NCI-H524 treated with DMSO at 0.1 percent for 48 hours (cell line): ENCODE data around the gene TET3.
"Not testable (repeated sequence)": the region's sequence is repeated elsewhere in the genome, so short reads cannot be mapped to it uniquely, and the experiment has no call there.

Source experiments
- DNase-seq: peaks from one replicate; lab custom pipeline; 2025; lab: John Stamatoyannopoulos, UW

TET3 gene

GRCh38 chr2:73984203-73984921, at the start of gene TET3:
TSS of gene TET3 (plus strand) at chr2:73984910. CDS start at chr2:73986404, 1,494 bp downstream.
- no peak for DNase-seq

DNA sequence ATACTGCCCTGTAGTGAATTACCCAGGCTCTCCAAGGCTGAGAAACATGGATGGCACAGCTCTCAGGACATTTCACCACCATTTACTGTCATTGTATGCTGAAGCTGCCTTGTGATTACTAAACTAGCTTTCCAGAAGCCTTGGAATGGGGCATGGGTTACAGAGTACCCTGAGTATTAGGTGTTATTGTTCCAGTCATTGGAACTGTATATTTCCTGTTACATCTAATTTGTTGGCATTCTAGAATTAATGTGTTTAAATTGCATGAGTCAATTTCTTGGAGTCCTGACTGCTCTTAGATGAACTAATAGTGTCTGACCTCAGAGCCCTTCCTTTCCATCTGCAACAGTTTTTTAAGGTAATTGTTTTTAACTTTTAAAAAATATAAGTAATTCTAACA, 49.1 kb upstream of the TET3 start:
- DNase-seq = no peak

DNA sequence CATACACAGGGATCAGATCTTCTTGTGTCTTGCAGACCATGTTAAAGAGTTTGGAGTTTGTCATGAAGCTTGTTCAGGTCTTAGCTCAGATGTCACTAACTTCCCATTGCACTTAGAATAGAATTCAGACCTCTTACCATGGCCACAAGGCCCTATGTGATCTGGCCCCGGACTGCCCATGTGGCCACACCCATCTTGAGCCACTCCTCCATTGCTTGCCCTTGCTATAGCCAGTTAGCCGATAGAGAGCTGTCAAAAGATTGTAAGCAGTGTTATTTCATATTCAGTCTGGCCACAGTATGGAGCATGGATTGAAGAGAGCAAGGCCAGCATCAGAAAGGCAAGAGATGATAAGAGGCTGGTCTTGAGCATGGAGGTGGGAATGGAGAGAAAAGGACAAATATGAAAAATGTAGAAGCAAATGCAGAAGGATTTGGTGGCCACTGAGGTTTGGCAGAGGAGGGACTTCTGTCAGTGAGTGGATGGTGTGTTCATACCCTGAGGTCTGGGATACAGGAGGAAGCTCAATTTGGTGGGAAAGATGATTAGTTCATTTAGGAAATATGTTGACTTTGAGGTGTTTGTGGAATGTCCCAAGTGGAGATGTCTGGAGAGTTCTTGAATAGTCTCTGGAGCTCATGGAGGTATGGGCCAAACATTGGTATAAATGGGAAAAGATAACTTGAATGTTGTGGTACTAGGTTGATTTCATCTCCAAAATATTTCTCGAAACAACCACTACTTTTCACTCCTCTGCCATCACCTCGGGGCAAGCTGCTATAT, 47.4 kb upstream of the TET3 start:
- no peak for DNase-seq

DNA sequence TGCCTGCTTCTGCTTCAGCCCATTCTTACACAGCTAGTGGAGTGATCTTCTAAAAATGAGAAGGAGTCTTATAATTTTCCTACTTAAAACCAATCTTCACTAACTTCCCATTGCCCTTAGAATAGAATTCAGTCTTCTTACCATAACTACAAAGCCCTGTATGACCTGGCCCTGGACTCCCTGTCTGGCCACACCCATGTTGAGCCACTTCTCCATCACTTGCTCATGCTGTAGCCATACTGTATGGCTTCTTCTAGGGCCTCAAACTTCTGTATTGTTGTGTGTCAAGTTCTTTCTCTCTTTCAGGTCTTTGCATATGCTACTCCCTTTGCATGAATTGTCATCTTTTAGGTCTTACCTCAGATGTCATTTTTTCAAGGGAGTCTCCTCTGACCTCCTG, 46.8 kb upstream of the TET3 start:
- DNase-seq = no peak

GRCh38 chr2:73938718-73939352, 45.9 kb upstream of the TET3 start:
- DNase-seq = no peak

- no peak for DNase-seq
Measured at GRCh38 chr2:73939419-73939818, 45.3 kb upstream of the TET3 start.

DNA sequence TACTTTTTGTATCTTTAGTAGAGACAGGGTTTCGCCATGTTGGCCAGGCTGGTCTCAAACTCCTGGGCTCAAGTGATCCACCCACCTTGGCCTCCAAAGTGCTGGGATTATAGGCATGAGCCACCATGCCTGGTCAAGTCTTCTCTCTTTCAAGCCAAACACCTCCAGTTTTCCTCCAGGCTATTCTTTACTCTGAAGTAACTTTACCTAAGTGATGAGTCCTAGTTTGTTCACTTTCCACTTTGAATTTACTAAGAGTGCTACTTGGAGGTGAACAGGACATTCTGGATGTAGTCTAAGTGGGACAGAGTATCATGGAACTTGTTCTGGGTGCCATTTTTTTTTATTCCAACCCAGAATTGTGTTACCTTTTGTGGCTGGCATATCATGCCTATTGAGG, 44.6 kb upstream of the TET3 start:
- not testable (repeated sequence) for DNase-seq

DNA sequence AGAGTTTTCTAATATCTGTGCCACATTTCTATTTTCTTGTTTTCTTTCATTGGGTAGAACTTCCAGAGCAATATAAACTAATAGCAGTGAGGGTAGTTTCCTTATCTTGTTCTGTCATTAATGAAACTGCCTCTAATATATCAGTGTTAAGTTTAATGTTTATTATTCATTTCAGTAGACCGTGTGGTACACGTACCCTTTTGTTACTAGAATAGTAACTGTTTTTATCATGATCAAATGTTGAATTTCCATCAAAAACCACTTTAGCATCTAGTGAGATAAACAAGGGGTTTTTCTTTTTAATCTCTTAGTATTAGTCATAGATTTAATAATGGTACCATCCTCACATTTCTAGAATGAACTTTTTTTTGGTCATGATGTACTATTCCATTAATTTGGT, 42.0 kb upstream of the TET3 start:
- DNase-seq = no peak

- DNase-seq = no peak
Measured at GRCh38 chr2:73944714-73945113, 40.0 kb upstream of the TET3 start.

DNA sequence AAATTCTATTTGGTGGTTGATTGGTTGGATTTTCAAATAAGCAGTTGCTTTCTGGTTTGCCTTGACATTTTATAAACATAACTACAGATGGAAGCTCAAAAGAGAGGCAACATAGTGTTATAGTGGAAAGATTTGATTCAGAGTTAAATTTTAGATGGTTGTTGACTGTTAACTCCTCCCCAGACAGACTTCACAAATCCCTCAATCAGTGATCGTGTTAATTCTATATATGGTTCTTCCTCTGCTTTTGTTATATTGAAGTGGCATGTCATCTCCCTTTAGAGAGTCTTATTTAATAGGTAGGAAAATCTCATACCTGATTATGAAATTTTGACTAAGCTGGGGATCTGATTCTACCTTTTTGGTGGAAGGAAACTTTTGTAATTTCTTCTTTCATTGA, 38.5 kb upstream of the TET3 start:
- DNase-seq = no peak

- no peak for DNase-seq
Measured at GRCh38 chr2:73946666-73947065, 38.0 kb upstream of the TET3 start.

DNA sequence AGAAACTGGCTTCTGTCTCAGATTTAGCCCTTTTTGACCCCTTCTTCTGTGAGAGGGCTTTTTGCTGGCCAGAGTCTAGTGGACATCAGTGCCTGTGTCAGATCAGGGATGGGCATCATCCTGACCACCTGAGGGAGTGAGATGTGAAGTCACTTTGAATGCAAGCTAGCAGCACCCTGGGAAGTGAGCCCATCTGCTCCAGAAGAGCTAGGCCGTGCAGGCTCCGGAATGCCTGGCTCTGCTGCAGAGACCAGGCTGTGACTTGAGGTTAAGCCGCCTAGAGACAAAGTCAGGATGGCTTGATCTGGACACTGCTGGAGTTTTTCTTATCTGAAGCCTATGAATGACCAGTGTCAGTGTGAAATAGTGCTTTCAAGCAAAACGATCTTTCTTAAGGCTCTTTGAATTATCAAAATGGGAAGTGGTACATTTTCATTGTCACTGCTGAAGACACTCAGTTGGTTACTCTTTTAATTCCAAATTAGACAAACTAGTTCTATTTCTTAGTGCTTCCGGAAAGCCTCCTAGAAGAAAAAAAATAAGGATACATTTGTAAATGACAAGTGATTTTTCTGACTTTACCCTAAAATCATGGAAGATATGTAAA, 37.2 kb upstream of the TET3 start:
- no peak for DNase-seq

DNA sequence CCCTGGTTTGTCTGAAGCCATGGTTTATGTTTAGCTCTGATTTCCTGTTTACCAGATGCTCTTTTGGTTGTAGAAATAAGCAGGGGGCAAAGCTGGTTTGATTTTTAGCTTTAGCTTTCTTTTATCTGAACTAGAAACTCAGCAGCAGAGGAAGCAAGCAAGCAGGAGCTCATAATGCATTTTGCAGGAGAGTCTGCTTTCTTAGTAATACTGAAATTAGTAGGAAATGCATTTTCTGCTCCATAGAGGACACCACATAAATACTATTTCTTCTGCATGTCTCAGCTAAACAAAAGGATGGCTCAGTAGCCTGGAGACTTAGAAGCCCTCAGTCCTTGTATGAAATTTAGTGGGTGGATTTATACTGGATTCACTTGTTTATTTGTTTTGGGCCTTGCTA, 34.9 kb upstream of the TET3 start:
- no peak for DNase-seq

GRCh38 chr2:73952499-73953446, 31.9 kb upstream of the TET3 start:
- DNase-seq = peak; percentile 2

- DNase-seq = no peak
Measured at GRCh38 chr2:73956218-73956865, 28.4 kb upstream of the TET3 start.

DNA sequence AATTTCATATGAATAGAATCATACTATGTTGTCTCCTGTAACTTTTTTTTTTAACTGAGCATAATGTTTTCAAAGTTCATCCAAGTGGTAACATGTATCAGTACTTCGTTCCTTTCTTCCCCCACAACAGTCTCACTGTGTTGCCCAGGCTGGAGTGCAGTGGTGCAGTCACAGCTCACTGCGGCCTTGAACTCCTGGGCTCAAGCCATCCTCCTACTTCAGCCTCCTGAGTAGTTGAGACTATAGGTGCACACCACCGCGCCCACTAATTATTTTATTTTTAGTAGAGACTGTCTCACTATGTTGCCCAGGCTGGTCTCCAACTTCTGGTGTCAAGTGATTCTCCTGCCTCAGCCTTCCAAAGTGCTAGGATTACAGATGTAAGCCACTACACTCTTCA, 23.4 kb upstream of the TET3 start:
- DNase-seq = no peak

DNA sequence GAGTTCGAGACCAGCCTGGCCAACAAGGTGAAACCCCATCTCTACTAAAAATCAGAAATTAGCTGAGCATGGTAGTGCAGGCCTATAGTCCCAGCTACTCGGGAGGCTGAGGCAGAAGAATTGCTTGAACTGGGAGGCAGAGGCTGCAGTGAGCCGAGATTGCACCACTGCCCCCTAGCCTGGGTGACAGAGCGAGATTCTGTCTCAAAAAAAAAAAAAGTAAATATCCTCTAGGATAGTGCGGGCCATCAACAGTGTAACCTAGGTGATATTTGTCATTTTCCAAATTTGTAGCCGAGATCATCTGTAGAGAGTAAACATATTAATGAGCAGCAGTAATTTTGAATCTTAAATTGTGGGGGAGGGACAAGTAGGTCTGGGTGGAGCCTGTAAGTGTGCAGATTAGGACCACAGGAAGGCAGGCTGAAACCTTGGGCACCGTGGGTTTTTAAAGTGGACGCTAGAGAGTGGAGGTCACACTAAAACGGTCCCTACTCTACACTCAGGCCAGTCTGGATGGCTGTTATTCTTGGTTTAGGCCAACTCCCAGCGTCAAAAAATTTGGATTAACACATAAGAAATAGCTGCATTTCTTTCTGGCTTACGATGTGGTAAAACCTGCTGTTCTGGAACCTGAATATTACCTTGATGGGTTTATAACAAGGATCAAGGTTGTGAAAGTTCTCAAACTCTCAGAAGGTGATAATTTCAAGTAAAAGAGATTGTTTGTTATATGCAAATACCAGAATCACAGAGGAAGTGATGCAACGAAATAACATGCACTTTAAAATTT, 22.7 kb upstream of the TET3 start:
- DNase-seq = no peak

- no peak for DNase-seq
Measured at GRCh38 chr2:73962798-73963197, 21.9 kb upstream of the TET3 start.

DNA sequence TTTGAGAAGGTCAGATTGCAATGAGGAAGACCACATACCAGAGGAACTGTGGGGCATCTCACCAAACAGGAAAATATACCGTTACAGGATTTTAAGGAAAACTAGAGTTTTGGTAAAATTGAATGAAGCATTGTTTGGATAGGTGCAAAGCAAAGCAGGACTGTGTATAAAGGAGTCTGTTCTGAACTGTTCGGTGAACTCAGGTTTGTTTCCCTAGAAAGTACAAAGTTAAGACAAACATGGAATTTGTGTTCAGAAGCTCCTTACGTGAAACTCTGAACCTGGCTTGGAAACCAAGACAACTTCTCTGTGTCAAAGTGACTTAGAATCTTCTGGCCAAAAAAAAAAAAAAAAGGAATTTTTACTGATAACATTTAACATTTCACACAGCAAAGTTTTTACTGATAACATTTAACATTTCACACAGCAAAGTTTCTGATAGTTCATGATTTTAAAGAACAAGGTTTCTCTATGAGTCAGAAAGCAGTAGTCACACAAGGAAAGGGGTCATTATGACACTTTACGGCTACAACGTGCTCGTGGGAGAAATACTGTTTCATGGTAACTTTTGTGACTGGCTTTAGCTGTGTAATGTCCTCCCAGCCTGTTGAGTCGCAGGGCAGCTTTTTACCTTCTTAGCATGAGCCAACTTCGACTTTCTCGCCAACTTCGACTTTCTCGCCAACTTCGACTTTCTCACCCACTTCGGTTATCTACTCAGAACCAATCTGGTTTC, 21.2 kb upstream of the TET3 start:
- no peak for DNase-seq

- no peak for DNase-seq
Measured at GRCh38 chr2:73964223-73964622, 20.5 kb upstream of the TET3 start.
